Keratinocyte (primary cell): ENCODE data around the gene MACF1. TPM values are rescaled to one million over a fixed set of nuclear protein-coding genes. Genes with fewer than 3 reads are reported as not detected.

Experiments
- DNase-seq: peaks from one replicate; pipeline ENCODE4 v3.0.0-alpha.2; 2011; ENCODE audit warnings: low read depth, missing footprints, low spot score
- FAIRE-seq: peaks from 2 replicates; lab custom pipeline; 2011; peaks lifted over from hg19 to GRCh38; lab: Jason Lieb, UNC
- H2AFZ ChIP-seq: 2 replicates; pipeline ENCODE4 v1.6.0; 2012; ENCODE audit warnings: low read length, control low read depth, inconsistent platforms; ENCODE audit not compliant: control insufficient read depth
- H3K27ac ChIP-seq: 2 replicates; pipeline ENCODE4 v1.5.1; 2011; ENCODE audit warnings: low read length; ENCODE audit not compliant: control insufficient read depth, insufficient read depth
- H3K27me3 ChIP-seq: 3 replicates; pipeline ENCODE4 v1.6.0; 2011; ENCODE audit warnings: low read length; ENCODE audit not compliant: control insufficient read depth, insufficient read depth; ENCODE audit errors: extremely low read depth
- H3K36me3 ChIP-seq, 2 experiments: 2 replicates in 1 of 2; 3 replicates in 1 of 2; pipeline ENCODE4 v1.5.1; 2011; ENCODE audit warnings: low read length in 2 of 2, mild to moderate bottlenecking in 1 of 2; ENCODE audit not compliant: control insufficient read depth in 2 of 2, insufficient read depth in 2 of 2; ENCODE audit errors: extremely low read depth in 1 of 2
- H3K4me1 ChIP-seq: 3 replicates; pipeline ENCODE4 v1.5.1; 2011; ENCODE audit warnings: low read length; ENCODE audit not compliant: control insufficient read depth, insufficient read depth; ENCODE audit errors: extremely low read depth
- H3K4me2 ChIP-seq: 3 replicates; pipeline ENCODE4 v1.6.0; 2011; ENCODE audit warnings: low read depth, low read length; ENCODE audit not compliant: control insufficient read depth, insufficient read depth; ENCODE audit errors: extremely low read depth
- H3K4me3 ChIP-seq, 3 experiments: fragments of 200-600 bp in 1 of 3; sonication (generic) in 1 of 3; 2 replicates in 2 of 3; 3 replicates in 1 of 3; pipeline ENCODE4 v1.5.1; 2011 to 2016; ENCODE audit warnings: low read length in 3 of 3, mild to moderate bottlenecking in 3 of 3, control low read depth in 2 of 3, inconsistent platforms in 1 of 3, low read depth in 1 of 3, mixed read lengths in 1 of 3, mixed run types in 1 of 3, moderate library complexity in 1 of 3; ENCODE audit not compliant: control insufficient read depth in 2 of 3, insufficient read depth in 2 of 3; ENCODE audit errors: extremely low read depth in 1 of 3
- H3K79me2 ChIP-seq: 2 replicates; pipeline ENCODE4 v1.6.0; 2012; ENCODE audit warnings: low read length; ENCODE audit not compliant: control insufficient read depth, insufficient read depth
- H3K9ac ChIP-seq: 3 replicates; pipeline ENCODE4 v1.6.0; 2011; ENCODE audit warnings: low read length; ENCODE audit not compliant: control insufficient read depth, insufficient read depth; ENCODE audit errors: extremely low read depth
- H3K9me1 ChIP-seq: 3 replicates; pipeline ENCODE4 v1.6.0; 2011; ENCODE audit warnings: low read length; ENCODE audit not compliant: control insufficient read depth, insufficient read depth; ENCODE audit errors: extremely low read depth
- H3K9me3 ChIP-seq: 2 replicates; pipeline ENCODE4 v1.5.1; 2012; ENCODE audit warnings: low read depth, low read length; ENCODE audit not compliant: control insufficient read depth
- H4K20me1 ChIP-seq: 3 replicates; pipeline ENCODE4 v1.6.0; 2011; ENCODE audit warnings: low read length; ENCODE audit not compliant: control insufficient read depth, insufficient read depth; ENCODE audit errors: extremely low read depth
- EZH2 ChIP-seq: IDR thresholded peaks from one replicate; pipeline ENCODE4 v1.6.1; 2012; ENCODE audit warnings: inconsistent platforms, mild to moderate bottlenecking, low read length, moderate library complexity
- dilution Hi-C: fragments of 300-500 bp; cut with MboI; formaldehyde crosslinking; loops from one replicate; pipeline ENCODE4 v1.7.0; 2020; ENCODE audit warnings: low sequenced_read_pairs; ENCODE audit not compliant: extremely low pct_ligation_motif_present
- polyA plus RNA-seq, 5 experiments: library from polyadenylated mRNA; depleted of rRNA in 3 of 5; stranded (reverse) in 3 of 5; stranded (forward) in 1 of 5; unstranded in 1 of 5; fragments of >200 nt; gene quantifications; 1 replicate in 1 of 5; 2 replicates in 3 of 5; 3 replicates in 1 of 5; pipeline versions ENCODE4 v1.2.1 to v1.2.3, GENCODE V29; 2011 to 2012; ENCODE audit warnings: missing spikeins in 2 of 5, low read depth in 1 of 5, low replicate concordance in 1 of 5
- TF ChIP-seq, protein P1 (sequence below), 3 experiments: IDR thresholded peaks in 1 of 3; conservative IDR thresholded peaks in 1 of 3; optimal IDR thresholded peaks in 1 of 3; 2 replicates in 2 of 3; 3 replicates in 1 of 3; pipeline versions ENCODE3 to v1.5.1; 2011; ENCODE audit warnings: low read length in 3 of 3, mild to moderate bottlenecking in 3 of 3, moderate library complexity in 2 of 3, control low read depth in 1 of 3, inconsistent platforms in 1 of 3; ENCODE audit not compliant: insufficient read depth in 2 of 3; ENCODE audit errors: extremely low read depth in 1 of 3

MACF1 gene
- polyA plus RNA-seq, 1 donor (not counting 4 experiments of a cell fraction or from before 2014, with no cell fraction given) = 111 TPM

- H3K9me1 ChIP-seq = no peaks in the 10 kb centered on the region
- dilution Hi-C loops = no loop called here
- FAIRE-seq (no peak), DNase-seq (no peak)
- no peaks in the 10 kb centered on the region for H3K9me3 ChIP-seq
- H4K20me1 ChIP-seq = peaks cover 6% of the 10 kb centered on the region
- H3K36me3 ChIP-seq = no peaks in the 10 kb centered on the region
- H3K4me2 ChIP-seq = peak overlapping the region; percentile 39
- no peaks in the 10 kb centered on the region for H3K27me3 ChIP-seq
- peaks cover 70% of the 10 kb centered on the region for H3K4me1 ChIP-seq
- H3K9ac ChIP-seq = peak overlapping the region; percentile 33
- TF ChIP-seq, protein P1, sequence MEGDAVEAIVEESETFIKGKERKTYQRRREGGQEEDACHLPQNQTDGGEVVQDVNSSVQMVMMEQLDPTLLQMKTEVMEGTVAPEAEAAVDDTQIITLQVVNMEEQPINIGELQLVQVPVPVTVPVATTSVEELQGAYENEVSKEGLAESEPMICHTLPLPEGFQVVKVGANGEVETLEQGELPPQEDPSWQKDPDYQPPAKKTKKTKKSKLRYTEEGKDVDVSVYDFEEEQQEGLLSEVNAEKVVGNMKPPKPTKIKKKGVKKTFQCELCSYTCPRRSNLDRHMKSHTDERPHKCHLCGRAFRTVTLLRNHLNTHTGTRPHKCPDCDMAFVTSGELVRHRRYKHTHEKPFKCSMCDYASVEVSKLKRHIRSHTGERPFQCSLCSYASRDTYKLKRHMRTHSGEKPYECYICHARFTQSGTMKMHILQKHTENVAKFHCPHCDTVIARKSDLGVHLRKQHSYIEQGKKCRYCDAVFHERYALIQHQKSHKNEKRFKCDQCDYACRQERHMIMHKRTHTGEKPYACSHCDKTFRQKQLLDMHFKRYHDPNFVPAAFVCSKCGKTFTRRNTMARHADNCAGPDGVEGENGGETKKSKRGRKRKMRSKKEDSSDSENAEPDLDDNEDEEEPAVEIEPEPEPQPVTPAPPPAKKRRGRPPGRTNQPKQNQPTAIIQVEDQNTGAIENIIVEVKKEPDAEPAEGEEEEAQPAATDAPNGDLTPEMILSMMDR (optimal IDR thresholded peaks at IDR 0.05 in 1 of 3, IDR thresholded peaks at IDR 0.05 in 1 of 3, conservative IDR thresholded peaks at IDR 0.05 in 1 of 3; ENCODE audit: extremely low read depth in 1 of 3, insufficient read depth in 2 of 3, low read length in 3 of 3) = no peak
- no peak for TF ChIP-seq EZH2
- no peak overlapping the region for H2AFZ ChIP-seq
- peak overlapping the region; percentile 87 for H3K27ac ChIP-seq
- no peak overlapping the region for H3K4me3 ChIP-seq
- peaks cover 73% of the 10 kb centered on the region for H3K79me2 ChIP-seq
Observed at GRCh38 chr1:39194398-39195051, 10.0 kb upstream of the MACF1 start.

DNA sequence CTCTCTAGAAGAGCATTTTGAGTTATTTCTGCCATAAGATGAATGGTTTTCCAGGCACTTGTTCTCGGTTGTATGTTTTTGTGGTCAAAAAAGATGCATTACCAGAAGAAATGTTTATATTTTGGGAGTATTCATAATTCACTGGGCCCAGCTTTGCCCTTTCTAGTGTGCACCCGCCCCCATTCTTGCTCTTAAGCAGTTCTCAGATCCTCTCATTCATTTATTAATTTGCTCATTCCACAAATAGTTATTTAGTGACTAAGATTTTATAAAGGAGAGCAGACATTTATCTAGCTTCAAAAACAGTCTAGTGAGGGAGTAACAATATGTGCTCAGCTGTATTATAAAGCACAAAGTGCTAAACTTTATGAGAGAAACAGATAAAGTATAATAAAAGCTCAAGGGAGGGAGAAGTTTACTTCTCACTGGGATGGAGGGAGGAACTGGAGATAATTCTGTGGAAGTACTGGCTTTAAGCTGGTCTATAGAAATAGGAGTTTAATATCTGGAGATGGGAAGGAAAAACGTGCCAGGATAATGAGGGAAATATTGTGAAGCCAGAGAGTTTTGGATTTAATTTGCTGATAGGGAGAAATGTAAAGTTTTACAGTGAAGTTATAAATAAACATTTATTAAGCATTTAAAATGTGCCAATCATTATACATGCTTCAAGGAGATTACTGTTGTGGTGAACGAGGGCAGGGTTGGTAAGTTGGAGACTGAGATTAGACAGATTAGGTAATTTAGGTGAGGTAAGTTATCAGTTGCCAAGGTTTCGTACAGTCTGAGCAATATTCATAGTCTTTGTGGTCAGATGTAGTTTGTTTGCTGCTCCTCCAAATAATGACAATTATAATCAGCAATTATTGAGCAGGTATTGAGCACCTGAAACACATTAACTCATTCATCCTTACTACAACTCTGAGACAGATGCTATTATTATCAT lies 9.1 kb upstream of the MACF1 start:
- Histone ChIP-seq H3K27me3 (no peaks in the 10 kb centered on the region), H3K9me1 (no peaks in the 10 kb centered on the region), H2AFZ (no peak overlapping the region), H3K9me3 (no peaks in the 10 kb centered on the region), H3K4me3 (peak overlapping the region in 1 of 3 experiments; percentile 27), H3K36me3 (no peaks in the 10 kb centered on the region), H3K4me2 (peak overlapping the region; percentile 39), H3K79me2 (peaks cover 73% of the 10 kb centered on the region), H3K4me1 (peaks cover 61% of the 10 kb centered on the region), H3K27ac (peak overlapping the region; percentile 72), H3K9ac (peak overlapping the region; percentile 33), H4K20me1 (peaks cover 6% of the 10 kb centered on the region)
- dilution Hi-C loops = no loop called here
- DNase-seq (no peak), FAIRE-seq (no peak)
- TF ChIP-seq EZH2 = no peak
